GM18858 (cell line): ENCODE data around the gene UTRN.

Experiments used
- ATAC-seq: cut with Tn5 transposase; IDR thresholded peaks from one replicate; pipeline ENCODE4 v1.9.1; 2021; ENCODE audit not compliant: unreplicated experiment

The UTRN gene

GRCh38 chr6:144284783-144285547 lies at the start of gene UTRN:
Gene UTRN, plus strand, starts transcription at chr6:144285335. Its CDS starts 6,494 bp downstream, at chr6:144291829.
- ATAC-seq, result peak; percentile 47

DNA sequence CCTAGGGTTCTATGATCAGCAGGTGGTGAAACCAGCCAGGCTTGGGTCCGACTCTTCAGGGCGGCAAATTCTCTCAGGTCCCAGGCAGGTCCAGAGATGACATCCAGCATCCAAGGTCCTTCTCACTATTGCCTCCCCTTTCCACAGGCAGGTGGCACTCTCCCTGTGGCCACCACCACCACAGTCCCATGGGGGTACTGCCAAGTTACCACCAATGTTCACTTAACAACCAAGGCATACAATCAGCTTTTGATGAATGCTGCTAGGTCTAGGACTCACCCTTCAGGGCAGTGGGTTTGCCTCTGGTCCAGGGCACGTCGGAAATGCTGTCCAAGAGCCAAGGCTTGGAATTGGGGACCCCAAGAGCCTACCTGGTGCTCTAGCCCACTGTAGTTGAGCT lies 40.4 kb upstream of the UTRN start:
- no peak for ATAC-seq

GRCh38 chr6:144246988-144247387 lies 38.1 kb upstream of the UTRN start:
- no peak for ATAC-seq

- no peak for ATAC-seq
Observed at GRCh38 chr6:144248003-144248402, 37.1 kb upstream of the UTRN start.

DNA sequence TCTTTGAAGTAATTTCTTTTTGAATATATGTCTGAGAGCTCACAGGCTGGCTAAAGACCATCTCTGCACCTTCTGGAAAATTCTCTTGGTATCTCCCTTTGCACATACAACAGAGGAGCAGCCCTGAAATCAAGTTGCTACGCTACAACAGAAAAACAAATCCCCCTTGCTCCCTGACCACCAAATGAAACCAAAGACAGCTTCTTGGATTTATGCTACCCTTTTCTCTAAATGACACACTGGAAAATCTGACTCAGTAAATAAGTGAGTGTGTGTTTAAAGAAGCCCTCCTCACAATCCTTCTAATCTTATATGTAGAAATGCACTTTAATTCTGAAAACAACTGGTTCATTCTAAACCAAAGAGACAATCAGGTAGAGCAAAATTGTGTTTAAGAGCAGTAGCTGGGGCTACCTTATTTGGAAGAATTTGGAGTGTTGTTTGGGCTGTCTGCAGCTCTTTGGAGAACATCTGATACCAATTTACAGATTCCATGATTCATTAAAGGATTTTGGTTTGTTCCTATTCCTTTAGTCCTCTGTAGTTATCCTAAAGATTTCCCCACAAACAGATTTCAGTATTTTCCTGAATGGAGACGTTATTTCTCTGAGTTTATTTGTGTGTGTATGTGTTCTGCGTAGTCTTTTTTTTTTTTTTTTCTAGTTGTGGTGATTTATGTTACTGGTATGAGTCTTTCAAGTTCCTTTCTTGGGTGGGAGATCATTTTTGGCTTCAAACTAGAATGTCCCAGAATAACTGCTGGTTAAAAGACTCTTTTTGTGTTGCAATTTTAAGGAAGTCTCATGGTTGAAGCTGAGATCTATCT lies 36.4 kb upstream of the UTRN start:
- no peak for ATAC-seq

DNA sequence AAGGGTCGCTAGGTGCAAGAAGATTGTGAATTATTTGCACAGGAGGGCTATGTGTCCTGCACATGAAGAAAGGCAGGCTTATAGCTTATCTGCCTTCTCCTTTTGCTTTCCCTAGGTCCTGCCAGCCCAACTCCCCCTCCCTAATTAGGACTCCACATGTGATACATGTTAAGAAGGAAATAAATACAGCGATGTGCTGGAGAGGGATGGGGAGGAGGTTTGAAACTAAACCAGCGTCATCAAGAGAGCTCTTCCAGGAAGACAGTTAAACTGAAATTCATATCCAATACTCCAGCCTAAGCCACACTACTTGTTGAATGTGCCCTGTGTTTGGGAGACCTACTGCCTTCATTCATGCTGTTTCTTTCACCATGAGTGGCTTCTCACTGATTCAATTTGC lies 34.9 kb upstream of the UTRN start:
- no peak for ATAC-seq

GRCh38 chr6:144252259-144252658 lies 32.9 kb upstream of the UTRN start:
- ATAC-seq, result no peak

- ATAC-seq, result no peak
Observed at GRCh38 chr6:144259986-144260385, 25.1 kb upstream of the UTRN start.

- ATAC-seq, result no peak
Observed at GRCh38 chr6:144262470-144263369, 22.4 kb upstream of the UTRN start.

- ATAC-seq, result no peak
Observed at GRCh38 chr6:144263786-144264185, 21.3 kb upstream of the UTRN start.

DNA sequence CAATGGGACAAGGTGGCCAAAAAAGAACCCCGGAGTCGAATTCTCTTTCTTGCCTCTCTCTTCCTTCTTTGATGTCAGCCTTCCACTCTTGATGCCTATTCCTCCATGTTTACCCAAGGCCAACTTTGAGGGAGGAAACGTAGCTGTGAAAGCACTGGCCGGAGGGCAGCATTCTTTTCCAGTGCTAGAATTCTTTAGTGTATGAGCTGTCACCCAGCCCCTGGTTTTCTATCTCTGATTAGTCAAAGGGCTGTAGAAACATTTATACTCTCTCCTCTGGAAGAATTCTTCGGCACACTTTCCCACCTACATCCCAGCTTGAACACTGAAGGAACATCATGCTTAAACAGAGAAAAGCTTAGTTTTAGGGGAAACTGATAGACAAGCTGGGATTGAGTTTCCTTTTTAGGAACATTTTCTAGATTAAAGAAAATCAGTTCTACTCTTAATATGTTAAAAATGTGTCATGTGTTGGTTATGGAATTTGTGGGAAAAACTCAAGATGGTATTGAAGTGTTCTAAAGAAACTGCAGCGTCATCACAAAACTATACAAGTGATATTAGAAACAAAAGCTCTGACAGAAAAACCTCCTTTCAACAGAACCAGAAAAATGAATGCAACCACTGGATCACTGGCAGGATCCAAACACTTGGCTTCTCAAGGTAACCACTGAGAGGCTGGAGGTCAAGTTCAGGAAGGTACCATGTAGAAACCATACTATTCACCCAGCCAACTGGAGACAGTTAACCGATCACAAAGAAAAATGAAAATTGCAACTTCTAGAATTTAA lies 20.7 kb upstream of the UTRN start:
- ATAC-seq, result no peak

DNA sequence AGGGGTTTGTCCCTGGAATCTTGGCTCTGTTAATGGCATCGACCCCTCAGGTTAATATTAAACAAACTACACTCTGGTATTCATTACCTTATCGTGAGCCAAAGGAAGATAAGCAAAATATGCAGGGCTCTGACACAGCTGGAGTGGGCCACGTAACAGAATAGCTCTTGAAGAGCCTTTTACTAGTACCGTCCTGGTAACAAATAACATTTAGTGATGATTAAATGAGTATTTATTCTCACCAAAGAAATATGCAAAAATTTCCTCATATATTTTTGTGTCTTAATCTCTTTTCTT lies 20.1 kb upstream of the UTRN start:
- no peak for ATAC-seq

GRCh38 chr6:144265390-144265789 lies 19.7 kb upstream of the UTRN start:
- peak; percentile 66 for ATAC-seq

- no peak for ATAC-seq
Observed at GRCh38 chr6:144266091-144266649, 19.0 kb upstream of the UTRN start.

GRCh38 chr6:144268794-144269349 lies 16.3 kb upstream of the UTRN start:
- ATAC-seq, result no peak

DNA sequence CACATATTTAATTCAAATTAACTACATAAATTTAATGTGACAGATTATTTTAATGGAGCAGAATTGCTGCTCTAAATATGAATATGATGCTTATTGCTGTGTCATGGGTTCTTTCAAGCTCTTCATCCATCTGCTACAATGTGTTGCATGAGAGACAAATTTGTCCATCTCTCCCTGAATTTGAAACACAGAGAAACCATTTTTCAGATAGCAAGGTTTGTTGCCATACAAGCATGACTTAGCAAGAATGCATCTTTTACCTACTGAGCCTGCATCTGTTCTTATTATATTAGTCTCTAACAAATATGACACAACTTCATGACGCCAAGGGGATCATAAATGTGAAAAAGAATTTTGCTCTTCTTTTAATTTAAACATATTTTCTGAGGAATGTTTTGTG lies 8.0 kb upstream of the UTRN start:
- no peak for ATAC-seq

- no peak for ATAC-seq
Observed at GRCh38 chr6:144277605-144278227, 7.4 kb upstream of the UTRN start.

DNA sequence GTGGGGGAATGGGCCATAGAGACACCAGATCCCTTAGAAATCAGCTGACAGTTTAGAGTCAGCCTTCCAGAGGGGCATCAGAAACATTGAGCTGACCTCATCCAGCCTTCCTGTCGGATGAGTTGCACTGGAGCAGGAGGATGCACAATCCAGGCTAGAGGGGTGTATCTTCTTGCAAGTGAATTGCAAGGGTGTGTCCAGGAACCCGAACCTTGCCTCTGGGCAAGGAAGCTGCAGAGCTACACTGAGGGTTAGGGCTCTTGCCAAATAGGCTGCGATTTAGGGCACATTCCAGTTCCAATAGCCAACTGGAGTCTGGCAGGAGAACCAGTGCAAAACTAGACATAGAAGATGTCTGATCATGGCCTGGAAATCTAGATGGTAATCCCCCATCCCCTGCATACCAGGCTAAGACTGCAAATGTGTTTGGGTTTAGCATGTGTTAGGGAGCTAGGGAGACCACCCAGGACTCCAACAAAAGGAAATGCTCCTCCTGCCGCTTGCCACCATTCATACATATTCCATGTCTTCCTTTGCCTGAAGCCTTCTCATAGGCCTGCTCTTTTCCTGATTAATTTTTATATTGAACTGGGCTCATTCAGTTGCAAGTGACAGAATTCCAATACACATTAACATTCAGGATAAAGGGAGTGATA lies 6.3 kb upstream of the UTRN start:
- no peak for ATAC-seq

- no peak for ATAC-seq
Observed at GRCh38 chr6:144279484-144280150, 5.5 kb upstream of the UTRN start.
